ENCODE results near the gene MSL3B.

Gene MSL3B

GRCh38 chr2:233853353-233853752 is 14.8 kb downstream of the MSL3B start:
- DNase-seq (ENCODE audit: low read depth in 3 of 3), result no peak

- no peak for DNase-seq (ENCODE audit: low read depth in 3 of 3)
These were observed 16.1 kb downstream of the MSL3B start for GRCh38 chr2:233852056-233852455.

GRCh38 chr2:233851169-233851568 is 17.0 kb downstream of the MSL3B start:
- no peak for DNase-seq (ENCODE audit: low read depth in 3 of 3)

GRCh38 chr2:233850745-233851144 is 17.4 kb downstream of the MSL3B start:
- no peak for DNase-seq (ENCODE audit: low read depth in 3 of 3)

- no peak for DNase-seq (ENCODE audit: low read depth in 3 of 3)
These were observed 18.4 kb downstream of the MSL3B start for GRCh38 chr2:233849607-233850271.

GRCh38 chr2:233848276-233848675 is 19.9 kb downstream of the MSL3B start:
- DNase-seq (ENCODE audit: low read depth in 3 of 3), result no peak

- no peak for DNase-seq (ENCODE audit: low read depth in 3 of 3)
These were observed 20.8 kb downstream of the MSL3B start for GRCh38 chr2:233847248-233847898.

- DNase-seq (ENCODE audit: low read depth in 3 of 3), result no peak
These were observed 21.6 kb downstream of the MSL3B start for GRCh38 chr2:233846387-233847247.

- no peak for DNase-seq (ENCODE audit: low read depth in 3 of 3)
These were observed 22.7 kb downstream of the MSL3B start for GRCh38 chr2:233845301-233846060.

GRCh38 chr2:233844836-233845235 is 23.4 kb downstream of the MSL3B start:
- no peak for DNase-seq (ENCODE audit: low read depth in 3 of 3)

- DNase-seq (ENCODE audit: low read depth in 3 of 3), result no peak
These were observed 23.9 kb downstream of the MSL3B start for GRCh38 chr2:233844064-233844807.

GRCh38 chr2:233841183-233841582 is 27.0 kb downstream of the MSL3B start:
- DNase-seq (ENCODE audit: low read depth in 3 of 3), result no peak

- DNase-seq (ENCODE audit: low read depth in 3 of 3), result no peak
These were observed 27.7 kb downstream of the MSL3B start for GRCh38 chr2:233840520-233840919.

GRCh38 chr2:233839447-233839820 is 28.8 kb downstream of the MSL3B start:
- no peak for DNase-seq (ENCODE audit: low read depth in 3 of 3)

GRCh38 chr2:233838726-233839446 is 29.3 kb downstream of the MSL3B start:
- no peak for DNase-seq (ENCODE audit: low read depth in 3 of 3)

- DNase-seq (ENCODE audit: low read depth in 3 of 3), result no peak
These were observed 29.9 kb downstream of the MSL3B start for GRCh38 chr2:233838251-233838650.

- no peak for DNase-seq (ENCODE audit: low read depth in 3 of 3)
These were observed 30.4 kb downstream of the MSL3B start for GRCh38 chr2:233837694-233838229.

GRCh38 chr2:233836359-233836758 is 31.8 kb downstream of the MSL3B start:
- DNase-seq (ENCODE audit: low read depth in 3 of 3), result no peak

GRCh38 chr2:233835230-233836186 is 32.7 kb downstream of the MSL3B start:
- no peak for DNase-seq (ENCODE audit: low read depth in 3 of 3)
